Measurements from ENCODE around the gene ACBD6.
A peak's percentile ranks its signal among the peaks of the same experiment; 100 is the strongest.

The ACBD6 gene

DNA sequence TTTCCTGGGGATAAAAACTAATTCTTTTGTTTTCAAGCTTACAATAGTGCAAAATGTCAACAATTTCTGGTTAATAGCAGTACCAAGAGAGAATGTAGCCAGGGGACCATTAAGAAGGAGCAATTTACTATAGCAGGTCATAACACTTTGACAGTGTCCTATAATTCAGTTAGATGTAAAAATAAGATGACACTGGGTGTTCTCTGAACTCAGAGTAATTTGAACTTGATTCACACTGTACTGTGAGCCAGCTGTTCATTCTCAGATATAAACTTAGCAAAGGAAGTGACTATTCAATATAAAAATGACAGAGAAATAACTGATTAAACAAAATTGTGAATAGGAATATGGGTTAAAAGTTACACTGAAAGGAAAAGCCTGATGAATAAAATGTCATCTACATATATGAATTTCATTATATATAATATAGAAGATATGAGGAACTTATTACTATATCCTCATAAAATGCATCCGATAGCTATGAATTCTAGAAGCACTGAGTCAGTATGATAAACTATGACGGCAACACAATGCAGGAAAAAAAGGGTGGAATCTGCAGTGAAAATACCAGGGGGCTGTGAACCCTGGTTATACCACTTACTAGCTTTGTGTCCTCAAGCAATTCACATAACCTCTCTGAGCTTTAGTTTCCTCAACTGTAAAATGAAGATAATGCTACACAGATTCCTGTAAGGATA lies 135.9 kb downstream of the ACBD6 start:
- DNase-seq: no peak

DNA sequence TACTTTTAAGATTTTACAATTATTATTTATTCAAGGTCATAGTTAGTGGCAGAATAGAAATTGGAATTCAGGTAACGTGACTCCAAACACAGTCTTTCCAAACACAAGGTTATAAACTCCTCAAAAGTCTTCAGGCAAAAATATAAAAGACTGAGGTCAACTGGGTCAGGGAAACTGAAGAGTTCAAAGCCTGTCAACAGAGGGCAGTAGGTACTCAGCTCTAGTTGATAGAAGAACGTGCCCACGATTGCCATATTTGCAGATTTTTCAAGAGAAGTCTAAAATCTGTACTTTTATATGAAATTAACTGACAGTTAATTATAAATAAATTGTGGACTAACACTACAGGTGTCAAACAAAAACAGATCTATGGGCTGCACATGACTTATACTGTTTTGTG lies 137.3 kb downstream of the ACBD6 start:
- peak; percentile 25 for DNase-seq

DNA sequence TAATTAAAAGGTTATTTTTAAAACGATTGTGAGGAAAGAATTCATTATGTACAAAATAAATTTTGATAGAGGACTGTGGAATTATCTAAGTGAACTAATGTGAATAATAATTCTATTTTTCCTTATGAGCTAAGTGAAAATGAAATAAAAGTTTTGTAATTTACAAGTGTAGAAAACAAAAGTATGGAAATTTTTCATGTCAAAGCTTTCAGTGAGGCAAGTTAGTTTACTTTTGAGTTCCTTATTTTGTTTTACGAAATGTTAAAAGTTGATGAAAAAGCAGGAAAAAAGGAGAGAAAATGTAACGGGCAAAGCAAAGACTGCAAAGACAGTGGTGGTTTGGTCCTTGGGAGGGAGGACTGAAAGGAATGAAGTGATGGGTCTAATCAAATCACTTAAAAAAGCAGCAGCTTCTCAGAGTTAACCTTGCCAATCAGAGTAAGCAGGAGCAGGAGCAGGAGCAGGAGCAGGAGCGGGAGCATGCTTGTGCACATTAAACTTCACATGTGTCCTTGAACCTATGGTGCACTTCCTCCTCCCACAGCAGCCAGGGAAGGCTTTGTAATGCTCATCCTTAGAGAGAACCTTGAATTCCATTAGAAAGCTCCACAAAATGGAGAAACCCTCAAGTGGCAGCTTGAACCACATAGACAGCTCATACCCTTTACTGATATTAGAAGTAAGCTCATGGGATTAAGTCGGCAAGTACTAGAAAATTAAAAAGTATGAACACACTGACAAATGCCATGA lies 139.0 kb downstream of the ACBD6 start:
- no peak for DNase-seq

DNA sequence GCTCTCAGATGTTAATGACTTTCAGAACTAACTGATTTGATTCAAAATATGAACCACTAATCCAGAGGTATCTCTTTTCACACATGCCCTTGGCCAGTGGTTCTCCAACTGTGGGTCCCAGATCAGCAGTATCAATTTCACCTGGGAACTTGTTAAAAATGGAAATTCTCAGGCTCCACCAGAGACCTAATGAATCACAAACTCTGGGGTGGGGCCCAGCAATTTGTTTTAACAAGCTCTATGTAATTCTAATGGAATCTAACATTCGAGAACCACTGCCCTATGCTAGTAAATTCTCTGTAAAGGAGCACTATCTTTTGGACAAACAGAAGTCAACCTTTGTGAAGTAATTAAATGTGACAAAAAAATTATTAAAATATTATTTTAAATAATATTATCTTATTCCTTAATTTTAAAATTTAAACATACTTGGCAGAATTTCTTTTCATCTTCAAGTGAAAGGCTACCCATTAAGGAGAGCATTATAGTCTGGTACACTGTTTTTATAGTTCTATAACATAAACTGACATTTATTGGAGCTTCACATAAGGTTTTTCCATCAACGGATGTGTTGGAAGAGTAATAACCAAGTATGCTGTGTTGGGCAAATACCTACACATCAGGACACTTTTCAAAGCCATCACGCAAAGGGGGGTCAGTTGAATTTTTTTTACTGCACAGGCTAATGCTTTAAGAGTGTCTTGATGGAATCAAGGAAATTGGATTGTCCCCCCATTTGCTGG lies 141.9 kb downstream of the ACBD6 start:
- no peak for DNase-seq

- DNase-seq: no peak
Observed at GRCh38 chr1:180358649-180359048, 143.7 kb downstream of the ACBD6 start.

GRCh38 chr1:180353945-180354344 lies 148.4 kb downstream of the ACBD6 start:
- DNase-seq: no peak

DNA sequence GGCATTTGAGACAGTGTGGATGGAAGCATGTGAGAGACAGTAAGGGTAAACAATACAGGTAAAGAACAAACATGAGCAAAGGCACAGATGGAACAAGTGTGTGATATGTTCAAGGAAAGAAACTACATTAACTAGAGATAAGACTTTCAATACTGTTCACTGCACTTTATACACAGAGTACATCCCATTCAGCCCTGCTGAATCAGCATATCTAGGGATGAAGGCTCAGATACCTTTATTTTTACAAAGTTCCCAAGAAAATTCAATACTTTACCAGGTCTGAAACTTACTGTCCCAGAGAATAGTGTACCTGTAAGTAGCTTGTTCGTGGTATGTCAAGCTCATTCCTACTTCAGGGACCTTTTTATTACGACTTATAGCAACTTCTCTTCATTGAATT lies 149.8 kb downstream of the ACBD6 start:
- DNase-seq: no peak

GRCh38 chr1:180352021-180352420 lies 150.4 kb downstream of the ACBD6 start:
- DNase-seq: no peak

GRCh38 chr1:180345148-180345547 lies 157.2 kb downstream of the ACBD6 start:
- no peak for DNase-seq

DNA sequence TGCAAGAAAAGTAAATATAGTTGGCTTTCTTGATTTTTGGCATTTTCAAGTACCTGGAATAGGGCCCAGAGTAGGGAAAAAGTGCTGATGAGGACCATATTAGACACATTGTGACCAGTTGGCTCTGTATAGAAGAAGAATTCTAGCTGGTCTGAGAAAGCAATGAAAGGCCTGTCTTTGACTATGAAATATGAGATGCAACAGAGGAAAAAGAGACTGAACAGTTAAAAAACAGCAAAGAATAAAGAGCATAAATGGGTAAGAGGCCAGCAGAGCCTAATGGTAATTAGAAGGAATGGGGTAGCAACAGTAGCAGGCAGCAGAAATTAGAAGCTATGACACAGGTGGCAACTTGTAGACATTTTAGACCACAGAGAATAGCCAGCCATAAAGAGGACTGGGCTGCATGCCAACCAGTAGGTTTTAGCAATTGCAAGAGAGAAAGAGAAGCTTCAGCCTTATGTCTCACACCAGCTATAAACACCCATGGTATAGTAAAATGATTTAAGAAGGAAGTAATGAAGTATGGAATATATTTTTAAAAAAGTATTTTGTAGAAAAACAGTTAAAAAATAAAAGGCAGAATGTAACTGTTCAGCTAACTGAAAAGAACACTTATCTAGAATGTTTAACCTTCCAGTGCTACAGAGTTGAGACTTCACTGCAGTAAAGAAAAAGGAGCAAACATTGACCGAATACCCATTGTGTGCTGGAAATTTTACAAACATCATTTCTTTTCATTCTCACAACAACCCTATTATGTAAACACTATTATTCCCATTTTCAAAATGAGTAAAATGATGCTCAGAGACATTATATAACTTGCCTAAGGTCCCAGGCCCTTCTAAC lies 158.2 kb downstream of the ACBD6 start:
- DNase-seq: peak; percentile 82

DNA sequence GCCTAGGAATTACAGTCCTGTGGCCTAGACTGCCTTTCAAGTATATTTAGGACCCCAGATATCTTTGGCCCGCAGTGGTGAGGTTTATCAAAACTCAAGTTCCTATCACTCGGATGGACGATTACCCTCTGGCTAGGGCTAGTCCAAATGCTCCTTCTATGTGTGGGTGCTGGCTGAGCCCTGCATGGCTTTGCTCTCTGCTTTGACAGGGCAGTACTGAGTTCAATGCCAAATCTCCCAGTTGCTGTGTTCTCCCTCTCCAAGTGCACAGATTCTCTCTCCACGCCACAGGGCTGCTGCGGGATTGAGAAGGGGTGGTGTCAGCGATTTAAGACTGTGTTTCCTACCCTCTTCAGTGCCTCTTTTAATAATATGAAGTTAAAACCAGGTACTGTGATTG lies 175.3 kb downstream of the ACBD6 start:
- DNase-seq: no peak

GRCh38 chr1:180312926-180313325 lies 189.5 kb downstream of the ACBD6 start:
- no peak for DNase-seq

GRCh38 chr1:180311011-180311730 lies 191.2 kb downstream of the ACBD6 start:
- no peak for DNase-seq

DNA sequence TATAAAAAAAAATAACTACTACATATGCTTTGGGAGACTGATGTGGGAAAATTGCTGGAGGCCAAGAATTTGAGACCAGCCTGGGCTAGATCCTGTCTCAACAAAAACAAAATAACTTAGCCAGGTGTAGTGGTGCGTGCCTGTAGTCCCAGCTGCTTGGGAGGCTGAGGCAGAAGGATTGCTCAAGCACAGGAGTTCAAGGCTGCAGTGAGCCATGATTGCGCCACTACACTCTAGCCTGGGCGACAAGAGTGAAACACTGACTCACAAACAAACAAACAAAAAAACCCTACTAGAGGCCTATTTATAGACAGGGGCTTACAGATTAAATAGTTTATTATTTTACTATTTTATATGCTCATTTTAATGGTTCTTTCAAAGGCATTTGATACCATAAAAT lies 192.3 kb downstream of the ACBD6 start:
- DNase-seq: no peak

GRCh38 chr1:180309338-180309737 lies 193.0 kb downstream of the ACBD6 start:
- DNase-seq: no peak

GRCh38 chr1:180301135-180301742 lies 201.1 kb downstream of the ACBD6 start:
- no peak for DNase-seq

GRCh38 chr1:180299479-180300221 lies 202.7 kb downstream of the ACBD6 start:
- no peak for DNase-seq

GRCh38 chr1:180295999-180296398 lies 206.4 kb downstream of the ACBD6 start:
- no peak for DNase-seq

GRCh38 chr1:180294711-180295110 lies 207.7 kb downstream of the ACBD6 start:
- no peak for DNase-seq

- DNase-seq: no peak
Observed at GRCh38 chr1:180291004-180291403, 211.4 kb downstream of the ACBD6 start.

Measured in NCI-H146 (cell line).